ENCODE measurements around the gene AMDHD1.

The AMDHD1 gene

GRCh38 chr12:95943330-95943842 lies at the start of gene AMDHD1:
AMDHD1 (plus strand) TSS chr12:95943331; CDS start chr12:95943399, 68 bp downstream.
- H3K4me3 ChIP-seq (ENCODE audit: low read length): peak within 1 kb of the TSS; percentile 62
- peak; percentile 40 for DNase-seq (ENCODE audit: low read depth)
- peak; percentile 17 for TF ChIP-seq CTCF (conservative IDR thresholded peaks at IDR 0.05; ENCODE audit: low read length)

- no peak for TF ChIP-seq CTCF (conservative IDR thresholded peaks at IDR 0.05; ENCODE audit: low read length)
- DNase-seq (ENCODE audit: low read depth): no peak
- no peak overlapping the region for H3K4me3 ChIP-seq (ENCODE audit: low read length)
Measured at GRCh38 chr12:95896846-95897245, 46.3 kb upstream of the AMDHD1 start.

- no peak for DNase-seq (ENCODE audit: low read depth)
- TF ChIP-seq CTCF (conservative IDR thresholded peaks at IDR 0.05; ENCODE audit: low read length): no peak
- no peak overlapping the region for H3K4me3 ChIP-seq (ENCODE audit: low read length)
Measured at GRCh38 chr12:95898081-95898480, 45.0 kb upstream of the AMDHD1 start.

GRCh38 chr12:95908573-95908972 lies 34.6 kb upstream of the AMDHD1 start:
- H3K4me3 ChIP-seq (ENCODE audit: low read length): no peak overlapping the region
- DNase-seq (ENCODE audit: low read depth): peak; percentile 58
- TF ChIP-seq CTCF (conservative IDR thresholded peaks at IDR 0.05; ENCODE audit: low read length): no peak

GRCh38 chr12:95909871-95910270 lies 33.3 kb upstream of the AMDHD1 start:
- no peak overlapping the region for H3K4me3 ChIP-seq (ENCODE audit: low read length)
- TF ChIP-seq CTCF (conservative IDR thresholded peaks at IDR 0.05; ENCODE audit: low read length): no peak
- DNase-seq (ENCODE audit: low read depth): no peak

GRCh38 chr12:95918194-95918993 lies 24.7 kb upstream of the AMDHD1 start:
- DNase-seq (ENCODE audit: low read depth): peak; percentile 44
- peak; percentile 89 for TF ChIP-seq CTCF (conservative IDR thresholded peaks at IDR 0.05; ENCODE audit: low read length)
- H3K4me3 ChIP-seq (ENCODE audit: low read length): no peak overlapping the region

- TF ChIP-seq CTCF (conservative IDR thresholded peaks at IDR 0.05; ENCODE audit: low read length): no peak
- no peak overlapping the region for H3K4me3 ChIP-seq (ENCODE audit: low read length)
- no peak for DNase-seq (ENCODE audit: low read depth)
Measured at GRCh38 chr12:95919110-95919509, 24.0 kb upstream of the AMDHD1 start.

Measured in AG10803 (cell line).